Neural cell (in vitro differentiated cells): ENCODE measurements around the gene CLDN24. TPM values are rescaled to one million over a fixed set of nuclear protein-coding genes. Genes with fewer than 3 reads are reported as not detected.

Source experiments
- H2AFZ ChIP-seq: fragments of 200-600, 300-800 bp; sonication (generic), shearing (Covaris generic); 2 replicates; pipeline ENCODE4 v1.6.0; 2014; ENCODE audit warnings: low read depth, mild to moderate bottlenecking, antibody characterized with exemption, low read length, moderate library complexity
- H3F3A ChIP-seq: fragments of 200-600 bp; shearing (Covaris generic); 2 replicates; pipeline ENCODE4 v1.6.1; 2016; ENCODE audit warnings: mild to moderate bottlenecking, moderate library complexity, mixed read lengths, antibody characterized with exemption, low read length; ENCODE audit not compliant: insufficient read depth, poor library complexity, severe bottlenecking
- H3K27ac ChIP-seq: fragments of 200-600, 300-800 bp; sonication (generic), shearing (Covaris generic); 2 replicates; pipeline ENCODE4 v1.5.1; 2014; ENCODE audit warnings: mild to moderate bottlenecking, low read length, moderate library complexity
- H3K27me3 ChIP-seq: fragments of 300-800, 200-600 bp; sonication (generic), shearing (Covaris generic); 2 replicates; pipeline ENCODE4 v1.6.0; 2014; ENCODE audit warnings: mild to moderate bottlenecking, low read depth, low read length, moderate library complexity; ENCODE audit not compliant: insufficient read depth
- H3K36me3 ChIP-seq: fragments of 300-800, 200-600 bp; sonication (generic), shearing (Covaris generic); 2 replicates; pipeline ENCODE4 v1.5.1; 2014; ENCODE audit warnings: mild to moderate bottlenecking, antibody characterized with exemption, low read length, moderate library complexity; ENCODE audit not compliant: insufficient read depth
- H3K4me2 ChIP-seq: fragments of 300-800, 200-600 bp; sonication (generic), shearing (Covaris generic); 2 replicates; pipeline ENCODE4 v1.6.0; 2014; ENCODE audit warnings: mild to moderate bottlenecking, low read length
- H3K4me3 ChIP-seq: fragments of 300-800, 200-600 bp; sonication (generic), shearing (Covaris generic); 2 replicates; pipeline ENCODE4 v1.5.1; 2014; ENCODE audit warnings: mild to moderate bottlenecking, low read length, moderate library complexity
- H3K79me2 ChIP-seq: fragments of 200-600 bp; shearing (Covaris generic); replicated peaks from 2 replicates; pipeline ENCODE4 v1.6.0; 2014; ENCODE audit warnings: mild to moderate bottlenecking, low read length, moderate library complexity; ENCODE audit not compliant: insufficient read depth
- H3K9ac ChIP-seq: fragments of 300-800, 200-600 bp; sonication (generic), shearing (Covaris generic); 2 replicates; pipeline ENCODE4 v1.6.1; 2016; ENCODE audit warnings: mild to moderate bottlenecking, low read length, mixed read lengths
- H3K9me2 ChIP-seq: fragments of 200-600 bp; shearing (Covaris generic); 2 replicates; pipeline ENCODE4 v1.6.1; 2016; ENCODE audit warnings: mild to moderate bottlenecking, low read length, mixed read lengths; ENCODE audit not compliant: insufficient read depth
- H3K9me3 ChIP-seq: fragments of 200-600, 300-800 bp; sonication (generic), shearing (Covaris generic); 2 replicates; pipeline ENCODE4 v1.6.1; 2016; ENCODE audit warnings: mild to moderate bottlenecking, mixed run types, low read length, moderate library complexity, mixed read lengths
- H4K20me1 ChIP-seq: fragments of 200-600 bp; shearing (Covaris generic); 2 replicates; pipeline ENCODE4 v1.6.1; 2016; ENCODE audit warnings: mild to moderate bottlenecking, mixed run types; ENCODE audit not compliant: insufficient read depth
- EP300 ChIP-seq: fragments of 450-650 bp; conservative IDR thresholded peaks from 2 replicates; pipeline ENCODE4 v1.6.1; 2014; ENCODE audit warnings: antibody characterized with exemption, mild to moderate bottlenecking, moderate library complexity; ENCODE audit not compliant: poor library complexity, severe bottlenecking
- EZH2 ChIP-seq: fragments of 200-600, 300-800 bp; shearing (Covaris generic), sonication (generic); IDR thresholded peaks from 2 replicates; pipeline ENCODE4 v1.6.1; 2014; ENCODE audit warnings: antibody characterized with exemption, low read length, borderline replicate concordance, mild to moderate bottlenecking; ENCODE audit not compliant: insufficient read depth, poor library complexity, severe bottlenecking
- MXI1 ChIP-seq: fragments of 450-650 bp; conservative IDR thresholded peaks from 2 replicates; pipeline ENCODE4 v1.6.1; 2014; ENCODE audit warnings: antibody characterized with exemption, mild to moderate bottlenecking; ENCODE audit not compliant: poor library complexity, severe bottlenecking
- POLR2AphosphoS5 ChIP-seq: IDR thresholded peaks from 2 replicates; pipeline ENCODE4 v1.6.1; 2012
- RAD21 ChIP-seq: fragments of 450-650 bp; conservative IDR thresholded peaks from 2 replicates; pipeline ENCODE4 v1.6.1; 2014; ENCODE audit warnings: antibody characterized with exemption, mild to moderate bottlenecking, moderate library complexity
- SMC3 ChIP-seq: fragments of 450-650 bp; conservative IDR thresholded peaks from 2 replicates; pipeline ENCODE4 v1.6.1; 2014; ENCODE audit warnings: antibody characterized with exemption, mild to moderate bottlenecking, moderate library complexity; ENCODE audit not compliant: poor library complexity
- TAF1 ChIP-seq: IDR thresholded peaks from 2 replicates; pipeline ENCODE4 v1.6.1; 2012; ENCODE audit warnings: low read depth
- polyA plus RNA-seq: library from polyadenylated mRNA; depleted of rRNA; stranded (reverse); fragments of >200 nt; gene quantifications from 2 replicates; pipeline ENCODE4 v1.2.3, GENCODE V29; 2014
- TF ChIP-seq, protein P1 (sequence below): IDR thresholded peaks from 2 replicates; pipeline ENCODE4 v1.6.1; 2012; ENCODE audit warnings: borderline replicate concordance
- TF ChIP-seq, protein P2 (sequence below): fragments of 450-650 bp; IDR thresholded peaks from 2 replicates; pipeline ENCODE4 v1.5.1; 2014; ENCODE audit warnings: antibody characterized with exemption, mild to moderate bottlenecking, moderate library complexity; ENCODE audit not compliant: poor library complexity, severe bottlenecking

The CLDN24 gene
- polyA plus RNA-seq, 1 donor from 2014 or later: not detected

DNA sequence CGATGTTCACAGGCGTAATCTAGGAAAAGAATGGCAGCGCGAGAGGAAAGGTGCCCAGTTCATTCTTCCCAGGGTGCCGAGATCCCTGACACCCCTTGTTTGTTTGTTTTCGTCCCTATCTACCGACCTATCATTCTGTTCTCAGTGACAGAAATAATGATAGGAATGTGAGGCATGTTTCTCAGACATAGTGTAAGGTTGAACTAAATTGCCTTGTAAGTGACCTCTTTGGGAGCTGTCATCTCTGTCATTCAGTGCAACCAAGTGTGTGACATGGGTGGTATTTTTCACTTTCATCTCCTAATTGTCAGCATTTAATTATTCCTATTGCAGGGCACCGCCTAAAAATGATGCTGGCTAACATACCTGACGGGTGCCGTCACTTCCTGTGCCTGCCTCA is 26.5 kb downstream of the CLDN24 start:
- Histone ChIP-seq H3K9me2 (no peaks in the 10 kb centered on the region), H3K36me3 (no peaks in the 10 kb centered on the region), H3K4me2 (no peak overlapping the region), H3K27me3 (no peaks in the 10 kb centered on the region), H3K9ac (no peak overlapping the region), H3F3A (no peaks in the 10 kb centered on the region), H4K20me1 (no peaks in the 10 kb centered on the region), H3K4me3 (no peak overlapping the region), H3K79me2 (no peaks in the 10 kb centered on the region), H3K9me3 (no peaks in the 10 kb centered on the region), H3K27ac (no peak overlapping the region), H2AFZ (no peak overlapping the region)
- TF ChIP-seq RAD21 (no peak), SMC3 (no peak), POLR2AphosphoS5 (peak; percentile 53)

DNA sequence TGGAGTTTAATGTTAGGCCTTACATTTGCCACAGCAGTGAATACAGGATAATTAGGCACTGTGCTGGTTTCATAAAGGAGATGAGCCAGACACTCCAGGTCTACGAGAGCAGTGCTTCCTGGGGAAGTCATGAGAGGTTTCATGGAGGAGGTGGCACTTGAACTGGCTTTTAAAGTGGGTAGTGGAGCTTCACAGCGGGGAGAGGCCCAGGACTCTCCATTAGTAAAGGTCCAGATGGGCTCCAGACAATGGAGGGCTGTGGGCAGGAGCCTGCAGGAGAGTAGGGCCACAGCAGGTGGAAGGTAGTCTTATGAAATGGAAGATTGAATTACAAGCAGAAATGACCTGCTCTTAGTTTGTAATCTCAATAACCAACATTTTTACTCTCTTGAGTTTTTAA is 31.2 kb downstream of the CLDN24 start:
- Histone ChIP-seq H3K9me2 (no peaks in the 10 kb centered on the region), H3K9ac (no peak overlapping the region), H3K27me3 (no peaks in the 10 kb centered on the region), H3K27ac (no peak overlapping the region), H3K9me3 (no peaks in the 10 kb centered on the region), H3K4me2 (no peak overlapping the region), H3K79me2 (no peaks in the 10 kb centered on the region), H4K20me1 (no peaks in the 10 kb centered on the region), H3K4me3 (no peak overlapping the region), H3F3A (no peaks in the 10 kb centered on the region), H3K36me3 (no peaks in the 10 kb centered on the region), H2AFZ (no peak overlapping the region)
- TF ChIP-seq SMC3: no peak
- no peak for TF ChIP-seq TAF1
- TF ChIP-seq, protein P1, sequence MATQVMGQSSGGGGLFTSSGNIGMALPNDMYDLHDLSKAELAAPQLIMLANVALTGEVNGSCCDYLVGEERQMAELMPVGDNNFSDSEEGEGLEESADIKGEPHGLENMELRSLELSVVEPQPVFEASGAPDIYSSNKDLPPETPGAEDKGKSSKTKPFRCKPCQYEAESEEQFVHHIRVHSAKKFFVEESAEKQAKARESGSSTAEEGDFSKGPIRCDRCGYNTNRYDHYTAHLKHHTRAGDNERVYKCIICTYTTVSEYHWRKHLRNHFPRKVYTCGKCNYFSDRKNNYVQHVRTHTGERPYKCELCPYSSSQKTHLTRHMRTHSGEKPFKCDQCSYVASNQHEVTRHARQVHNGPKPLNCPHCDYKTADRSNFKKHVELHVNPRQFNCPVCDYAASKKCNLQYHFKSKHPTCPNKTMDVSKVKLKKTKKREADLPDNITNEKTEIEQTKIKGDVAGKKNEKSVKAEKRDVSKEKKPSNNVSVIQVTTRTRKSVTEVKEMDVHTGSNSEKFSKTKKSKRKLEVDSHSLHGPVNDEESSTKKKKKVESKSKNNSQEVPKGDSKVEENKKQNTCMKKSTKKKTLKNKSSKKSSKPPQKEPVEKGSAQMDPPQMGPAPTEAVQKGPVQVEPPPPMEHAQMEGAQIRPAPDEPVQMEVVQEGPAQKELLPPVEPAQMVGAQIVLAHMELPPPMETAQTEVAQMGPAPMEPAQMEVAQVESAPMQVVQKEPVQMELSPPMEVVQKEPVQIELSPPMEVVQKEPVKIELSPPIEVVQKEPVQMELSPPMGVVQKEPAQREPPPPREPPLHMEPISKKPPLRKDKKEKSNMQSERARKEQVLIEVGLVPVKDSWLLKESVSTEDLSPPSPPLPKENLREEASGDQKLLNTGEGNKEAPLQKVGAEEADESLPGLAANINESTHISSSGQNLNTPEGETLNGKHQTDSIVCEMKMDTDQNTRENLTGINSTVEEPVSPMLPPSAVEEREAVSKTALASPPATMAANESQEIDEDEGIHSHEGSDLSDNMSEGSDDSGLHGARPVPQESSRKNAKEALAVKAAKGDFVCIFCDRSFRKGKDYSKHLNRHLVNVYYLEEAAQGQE: no peak
- no peak for TF ChIP-seq EZH2
- TF ChIP-seq, protein P2, sequence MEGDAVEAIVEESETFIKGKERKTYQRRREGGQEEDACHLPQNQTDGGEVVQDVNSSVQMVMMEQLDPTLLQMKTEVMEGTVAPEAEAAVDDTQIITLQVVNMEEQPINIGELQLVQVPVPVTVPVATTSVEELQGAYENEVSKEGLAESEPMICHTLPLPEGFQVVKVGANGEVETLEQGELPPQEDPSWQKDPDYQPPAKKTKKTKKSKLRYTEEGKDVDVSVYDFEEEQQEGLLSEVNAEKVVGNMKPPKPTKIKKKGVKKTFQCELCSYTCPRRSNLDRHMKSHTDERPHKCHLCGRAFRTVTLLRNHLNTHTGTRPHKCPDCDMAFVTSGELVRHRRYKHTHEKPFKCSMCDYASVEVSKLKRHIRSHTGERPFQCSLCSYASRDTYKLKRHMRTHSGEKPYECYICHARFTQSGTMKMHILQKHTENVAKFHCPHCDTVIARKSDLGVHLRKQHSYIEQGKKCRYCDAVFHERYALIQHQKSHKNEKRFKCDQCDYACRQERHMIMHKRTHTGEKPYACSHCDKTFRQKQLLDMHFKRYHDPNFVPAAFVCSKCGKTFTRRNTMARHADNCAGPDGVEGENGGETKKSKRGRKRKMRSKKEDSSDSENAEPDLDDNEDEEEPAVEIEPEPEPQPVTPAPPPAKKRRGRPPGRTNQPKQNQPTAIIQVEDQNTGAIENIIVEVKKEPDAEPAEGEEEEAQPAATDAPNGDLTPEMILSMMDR: no peak
- TF ChIP-seq MXI1: no peak
- TF ChIP-seq EP300: no peak
- no peak for TF ChIP-seq RAD21
- TF ChIP-seq POLR2AphosphoS5: no peak

DNA sequence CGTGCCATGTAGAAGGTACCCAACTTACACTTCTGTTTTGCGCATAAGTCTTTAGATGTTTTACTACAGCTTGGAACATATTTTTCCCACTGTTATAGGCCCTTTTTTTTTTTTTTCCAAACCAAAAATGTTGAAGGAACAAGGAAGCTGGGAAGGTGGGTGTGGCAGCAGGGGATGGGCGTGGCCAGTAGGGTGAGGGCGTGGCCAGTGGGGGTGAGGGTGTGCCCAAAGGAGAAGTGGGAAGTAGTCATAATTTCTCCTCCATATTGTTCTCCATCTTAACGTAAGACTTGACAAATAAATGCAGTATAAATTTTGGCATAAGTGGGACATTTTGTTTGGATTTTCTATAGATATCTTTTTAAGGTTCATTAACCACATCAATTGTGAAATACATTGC is 32.5 kb downstream of the CLDN24 start:
- H3K9me2 ChIP-seq: no peaks in the 10 kb centered on the region
- H3K27ac ChIP-seq: no peak overlapping the region
- H3K4me2 ChIP-seq: no peak overlapping the region
- no peaks in the 10 kb centered on the region for H3K27me3 ChIP-seq
- TF ChIP-seq, protein P2: no peak
- no peak for TF ChIP-seq MXI1
- no peak for TF ChIP-seq EP300
- TF ChIP-seq TAF1: no peak
- no peak for TF ChIP-seq RAD21
- TF ChIP-seq SMC3: no peak
- TF ChIP-seq, protein P1: no peak
- TF ChIP-seq POLR2AphosphoS5: no peak
- TF ChIP-seq EZH2: no peak
- no peaks in the 10 kb centered on the region for H3K36me3 ChIP-seq
- no peaks in the 10 kb centered on the region for H3K9me3 ChIP-seq
- H3F3A ChIP-seq: no peaks in the 10 kb centered on the region
- H3K4me3 ChIP-seq: no peak overlapping the region
- H4K20me1 ChIP-seq: no peaks in the 10 kb centered on the region
- H2AFZ ChIP-seq: no peak overlapping the region
- H3K9ac ChIP-seq: no peak overlapping the region
- H3K79me2 ChIP-seq: no peaks in the 10 kb centered on the region
